Measurements from ENCODE around the gene COPZ1.

GRCh38 chr12:54301428-54302048 is 23.4 kb upstream of the COPZ1 start:
- TF ChIP-seq, protein P1, sequence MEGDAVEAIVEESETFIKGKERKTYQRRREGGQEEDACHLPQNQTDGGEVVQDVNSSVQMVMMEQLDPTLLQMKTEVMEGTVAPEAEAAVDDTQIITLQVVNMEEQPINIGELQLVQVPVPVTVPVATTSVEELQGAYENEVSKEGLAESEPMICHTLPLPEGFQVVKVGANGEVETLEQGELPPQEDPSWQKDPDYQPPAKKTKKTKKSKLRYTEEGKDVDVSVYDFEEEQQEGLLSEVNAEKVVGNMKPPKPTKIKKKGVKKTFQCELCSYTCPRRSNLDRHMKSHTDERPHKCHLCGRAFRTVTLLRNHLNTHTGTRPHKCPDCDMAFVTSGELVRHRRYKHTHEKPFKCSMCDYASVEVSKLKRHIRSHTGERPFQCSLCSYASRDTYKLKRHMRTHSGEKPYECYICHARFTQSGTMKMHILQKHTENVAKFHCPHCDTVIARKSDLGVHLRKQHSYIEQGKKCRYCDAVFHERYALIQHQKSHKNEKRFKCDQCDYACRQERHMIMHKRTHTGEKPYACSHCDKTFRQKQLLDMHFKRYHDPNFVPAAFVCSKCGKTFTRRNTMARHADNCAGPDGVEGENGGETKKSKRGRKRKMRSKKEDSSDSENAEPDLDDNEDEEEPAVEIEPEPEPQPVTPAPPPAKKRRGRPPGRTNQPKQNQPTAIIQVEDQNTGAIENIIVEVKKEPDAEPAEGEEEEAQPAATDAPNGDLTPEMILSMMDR (IDR thresholded peaks at IDR 0.05), result no peak
- TF ChIP-seq POLR2A (IDR thresholded peaks at IDR 0.05) (no peak), POLR2AphosphoS5 (IDR thresholded peaks at IDR 0.05) (no peak), EP300 (IDR thresholded peaks at IDR 0.05) (no peak)

All from stomach (tissue), 4 donors.